Osteoblast (primary cell): ENCODE results near the gene NKX6-1. TPM values are rescaled to one million over a fixed set of nuclear protein-coding genes. Genes with fewer than 3 reads are reported as not detected.

Experiments used
- DNase-seq: peaks from one replicate; pipeline ENCODE4 v3.0.0; 2011; ENCODE audit warnings: low spot score, mixed read lengths; ENCODE audit not compliant: insufficient read length; ENCODE audit errors: missing footprints
- H2AFZ ChIP-seq: 2 replicates; pipeline ENCODE4 v1.6.0; 2011; ENCODE audit warnings: mild to moderate bottlenecking, low read length
- H3K27ac ChIP-seq: 2 replicates; pipeline ENCODE4 v1.5.1; 2011; ENCODE audit warnings: mild to moderate bottlenecking, low read depth, low read length, moderate library complexity
- H3K27me3 ChIP-seq: 2 replicates; pipeline ENCODE4 v1.6.0; 2012; ENCODE audit warnings: mild to moderate bottlenecking, control low read depth, inconsistent platforms, low read length, moderate library complexity; ENCODE audit not compliant: insufficient read depth
- H3K36me3 ChIP-seq: 2 replicates; pipeline ENCODE4 v1.5.1; 2011; ENCODE audit warnings: mild to moderate bottlenecking, low read length, control low read depth, moderate library complexity; ENCODE audit not compliant: insufficient read depth
- H3K4me1 ChIP-seq: 2 replicates; pipeline ENCODE4 v1.5.1; 2011; ENCODE audit warnings: mild to moderate bottlenecking, low read length, control low read depth, moderate library complexity; ENCODE audit not compliant: insufficient read depth
- H3K4me2 ChIP-seq: 2 replicates; pipeline ENCODE4 v1.6.0; 2011; ENCODE audit warnings: mild to moderate bottlenecking, low read length; ENCODE audit not compliant: insufficient read depth
- H3K4me3 ChIP-seq: fragments of 200-600 bp; sonication (generic); 3 replicates; pipeline ENCODE4 v1.5.1; 2012; ENCODE audit warnings: mild to moderate bottlenecking, low read length, inconsistent platforms; ENCODE audit not compliant: insufficient read depth
- H3K79me2 ChIP-seq: 2 replicates; pipeline ENCODE4 v1.6.0; 2012; ENCODE audit warnings: mild to moderate bottlenecking, low read length, control low read depth, inconsistent platforms; ENCODE audit not compliant: insufficient read depth
- H3K9me3 ChIP-seq: 2 replicates; pipeline ENCODE4 v1.5.1; 2011; ENCODE audit warnings: low read depth, low read length, control low read depth
- H4K20me1 ChIP-seq: 2 replicates; pipeline ENCODE4 v1.6.0; 2012; ENCODE audit warnings: mild to moderate bottlenecking, low read length, control low read depth; ENCODE audit not compliant: insufficient read depth
- CTCF ChIP-seq: IDR thresholded peaks from 2 replicates; pipeline ENCODE4 v1.5.1; 2011; ENCODE audit warnings: mild to moderate bottlenecking, low read depth, low read length, moderate library complexity; ENCODE audit errors: extremely low read depth
- total RNA-seq: library from RNA; depleted of rRNA; stranded (reverse); fragments of >200 nt; gene quantifications from 2 replicates; pipeline ENCODE4 v1.2.3, GENCODE V29; 2012

Gene NKX6-1
- total RNA-seq, 1 donor: not detected

- Histone ChIP-seq H3K4me3 (no peak overlapping the region), H3K79me2 (no peaks in the 10 kb centered on the region), H3K4me1 (peaks cover 6% of the 10 kb centered on the region), H2AFZ (no peak overlapping the region), H3K4me2 (no peak overlapping the region), H3K36me3 (no peaks in the 10 kb centered on the region), H4K20me1 (no peaks in the 10 kb centered on the region), H3K27ac (no peak overlapping the region), H3K9me3 (no peaks in the 10 kb centered on the region), H3K27me3 (peaks cover 86% of the 10 kb centered on the region)
- DNase-seq: no peak
- no peak for TF ChIP-seq CTCF
These were observed 3.4 kb upstream of the NKX6-1 start for GRCh38 chr4:84502333-84502954.

GRCh38 chr4:84501721-84502267 is 2.7 kb upstream of the NKX6-1 start:
- H3K9me3 ChIP-seq: no peaks in the 10 kb centered on the region
- H2AFZ ChIP-seq: no peak overlapping the region
- no peak overlapping the region for H3K4me3 ChIP-seq
- no peak overlapping the region for H3K27ac ChIP-seq
- no peaks in the 10 kb centered on the region for H3K79me2 ChIP-seq
- DNase-seq: peak; percentile 76
- H3K27me3 ChIP-seq: peaks cover 86% of the 10 kb centered on the region
- H3K4me2 ChIP-seq: no peak overlapping the region
- TF ChIP-seq CTCF: no peak
- H3K4me1 ChIP-seq: peaks cover 6% of the 10 kb centered on the region
- H3K36me3 ChIP-seq: no peaks in the 10 kb centered on the region
- no peaks in the 10 kb centered on the region for H4K20me1 ChIP-seq

GRCh38 chr4:84501202-84501503 is 2.1 kb upstream of the NKX6-1 start:
- no peak for DNase-seq
- Histone ChIP-seq H3K79me2 (no peaks in the 10 kb centered on the region), H3K27me3 (peaks cover 86% of the 10 kb centered on the region), H3K9me3 (no peaks in the 10 kb centered on the region), H2AFZ (no peak overlapping the region), H3K4me1 (peaks cover 6% of the 10 kb centered on the region), H3K4me2 (no peak overlapping the region), H4K20me1 (no peaks in the 10 kb centered on the region), H3K27ac (no peak overlapping the region), H3K36me3 (no peaks in the 10 kb centered on the region), H3K4me3 (no peak overlapping the region)
- no peak for TF ChIP-seq CTCF

GRCh38 chr4:84500386-84501201 is 1.5 kb upstream of the NKX6-1 start:
- Histone ChIP-seq H3K4me1 (peaks cover 6% of the 10 kb centered on the region), H3K4me3 (no peak overlapping the region), H3K9me3 (no peaks in the 10 kb centered on the region), H4K20me1 (no peaks in the 10 kb centered on the region), H3K4me2 (no peak overlapping the region), H3K27ac (no peak overlapping the region), H3K27me3 (peaks cover 88% of the 10 kb centered on the region), H3K79me2 (no peaks in the 10 kb centered on the region), H3K36me3 (no peaks in the 10 kb centered on the region), H2AFZ (no peak overlapping the region)
- no peak for TF ChIP-seq CTCF
- DNase-seq: peak; percentile 69
